H9 (cell line): ENCODE measurements around the gene ENO1. TPM values are rescaled to one million over a fixed set of nuclear protein-coding genes. Genes with fewer than 3 reads are reported as not detected.

ENCODE experiments used
- DNase-seq: peaks from one replicate; pipeline ENCODE4 v3.0.0-alpha.2; 2017
- H2AFZ ChIP-seq: one replicate; pipeline ENCODE4 v1.6.1; 2013; ENCODE audit warnings: mild to moderate bottlenecking, low read length, control low read depth, moderate library complexity
- H2AK5ac ChIP-seq: 2 replicates; pipeline ENCODE4 v1.6.1; 2013; ENCODE audit warnings: low read length, control low read depth, mixed read lengths; ENCODE audit not compliant: insufficient read length
- H2BK120ac ChIP-seq: one replicate; pipeline ENCODE4 v1.6.1; 2013; ENCODE audit warnings: low read depth, mild to moderate bottlenecking, low read length, control low read depth, inconsistent platforms; ENCODE audit not compliant: poor library complexity, severe bottlenecking
- H2BK12ac ChIP-seq: 2 replicates; pipeline ENCODE4 v1.6.1; 2013; ENCODE audit warnings: low read length, control low read depth, mixed read lengths, low read depth; ENCODE audit not compliant: insufficient read length
- H2BK15ac ChIP-seq: 2 replicates; pipeline ENCODE4 v1.6.1; 2013; ENCODE audit warnings: low read depth, low read length, control low read depth
- H2BK20ac ChIP-seq: one replicate; pipeline ENCODE4 v1.6.1; 2013; ENCODE audit warnings: low read depth, mild to moderate bottlenecking, low read length, control low read depth, inconsistent platforms; ENCODE audit not compliant: poor library complexity, severe bottlenecking
- H2BK5ac ChIP-seq: 2 replicates; pipeline ENCODE4 v1.6.1; 2013; ENCODE audit warnings: low read length, control low read depth, mixed read lengths; ENCODE audit not compliant: insufficient read length
- H3K14ac ChIP-seq: 2 replicates; pipeline ENCODE4 v1.6.1; 2013; ENCODE audit warnings: low read length, control low read depth; ENCODE audit not compliant: insufficient read depth
- H3K18ac ChIP-seq: 2 replicates; pipeline ENCODE4 v1.6.1; 2013; ENCODE audit warnings: low read depth, mild to moderate bottlenecking, mixed read lengths, low read length, control low read depth; ENCODE audit not compliant: insufficient read length
- H3K23ac ChIP-seq: 2 replicates; pipeline ENCODE4 v1.6.1; 2013; ENCODE audit warnings: low read length, control low read depth, mixed read lengths, low read depth; ENCODE audit not compliant: insufficient read length
- H3K23me2 ChIP-seq: 2 replicates; pipeline ENCODE4 v1.6.1; 2013; ENCODE audit warnings: low read depth, mild to moderate bottlenecking, mixed read lengths, low read length, control low read depth; ENCODE audit not compliant: insufficient read length, poor library complexity, severe bottlenecking
- H3K27ac ChIP-seq: 2 replicates; pipeline ENCODE4 v1.5.1; 2013; ENCODE audit warnings: low read length, control low read depth, mixed read lengths, low read depth; ENCODE audit not compliant: insufficient read length
- H3K27me3 ChIP-seq: 2 replicates; pipeline ENCODE4 v1.6.1; 2013; ENCODE audit warnings: low read length, control low read depth, inconsistent platforms; ENCODE audit not compliant: insufficient read depth
- H3K4ac ChIP-seq: 2 replicates; pipeline ENCODE4 v1.6.1; 2013; ENCODE audit warnings: low read depth, mild to moderate bottlenecking, control low read depth, inconsistent platforms, low read length, moderate library complexity
- H3K4me1 ChIP-seq: 2 replicates; pipeline ENCODE4 v1.6.1; 2013; ENCODE audit warnings: low read length, control low read depth, inconsistent platforms; ENCODE audit not compliant: insufficient read depth
- H3K4me2 ChIP-seq: 2 replicates; pipeline ENCODE4 v1.6.1; 2013; ENCODE audit warnings: low read length, control low read depth, mixed read lengths; ENCODE audit not compliant: insufficient read length, insufficient read depth
- H3K56ac ChIP-seq: 2 replicates; pipeline ENCODE4 v1.6.1; 2013; ENCODE audit warnings: low read depth, mild to moderate bottlenecking, mixed read lengths, low read length, control low read depth; ENCODE audit not compliant: insufficient read length
- H3K79me1 ChIP-seq: 2 replicates; pipeline ENCODE4 v1.6.1; 2013; ENCODE audit warnings: low read depth, mild to moderate bottlenecking, moderate library complexity, low read length, control low read depth, inconsistent platforms; ENCODE audit not compliant: insufficient read depth, poor library complexity, severe bottlenecking
- H3K79me2 ChIP-seq: 2 replicates; pipeline ENCODE4 v1.6.1; 2013; ENCODE audit warnings: low read length, control low read depth, inconsistent platforms; ENCODE audit not compliant: insufficient read depth
- H3K9ac ChIP-seq: 2 replicates; pipeline ENCODE4 v1.6.1; 2013; ENCODE audit warnings: low read length, control low read depth, mixed read lengths; ENCODE audit not compliant: insufficient read length; ENCODE audit errors: extremely low read depth
- H3K9me3 ChIP-seq: one replicate; pipeline ENCODE4 v1.6.1; 2013; ENCODE audit warnings: low read depth, low read length, inconsistent platforms; ENCODE audit not compliant: control insufficient read depth
- H3T11ph ChIP-seq: one replicate; pipeline ENCODE4 v1.6.1; 2013; ENCODE audit warnings: mild to moderate bottlenecking, low read length, control low read depth, inconsistent platforms
- H4K20me1 ChIP-seq: one replicate; pipeline ENCODE4 v1.6.1; 2013; ENCODE audit not compliant: control insufficient read depth, insufficient read length, insufficient read depth
- H4K5ac ChIP-seq: 2 replicates; pipeline ENCODE4 v1.6.1; 2013; ENCODE audit warnings: low read depth, mild to moderate bottlenecking, mixed read lengths, low read length, control low read depth; ENCODE audit not compliant: insufficient read length
- H4K8ac ChIP-seq: replicated peaks from 2 replicates; pipeline ENCODE4 v1.6.1; 2013; ENCODE audit warnings: low read length, control low read depth, mixed read lengths, low read depth; ENCODE audit not compliant: insufficient read length
- H4K91ac ChIP-seq: 2 replicates; pipeline ENCODE4 v1.6.1; 2013; ENCODE audit warnings: low read depth, mild to moderate bottlenecking, moderate library complexity, mixed read lengths, low read length, control low read depth; ENCODE audit not compliant: insufficient read length
- H3K27ac Mint-ChIP-seq, 3 experiments: 2 replicates in 2 of 3; 3 replicates in 1 of 3; pipeline ENCODE4 v1.8.0; 2020 to 2021; ENCODE audit warnings: mixed read lengths in 3 of 3, mild to moderate bottlenecking in 1 of 3, moderate library complexity in 1 of 3
- H3K27me3 Mint-ChIP-seq: 2 replicates; pipeline ENCODE4 v1.8.0; 2021; ENCODE audit warnings: low read depth, mild to moderate bottlenecking, moderate library complexity, mixed read lengths
- H3K36me3 Mint-ChIP-seq, 3 experiments: 2 replicates in 2 of 3; 3 replicates in 1 of 3; pipeline ENCODE4 v1.8.0; 2020 to 2021; ENCODE audit warnings: low read depth in 3 of 3, mixed read lengths in 3 of 3; ENCODE audit not compliant: insufficient read depth in 1 of 3
- H3K4me1 Mint-ChIP-seq, 2 experiments: 2 replicates each; pipeline ENCODE4 v1.8.0; 2020; ENCODE audit warnings: mixed read lengths in 2 of 2
- H3K4me3 Mint-ChIP-seq, 2 experiments: 2 replicates in 1 of 2; 3 replicates in 1 of 2; pipeline ENCODE4 v1.8.0; 2020 to 2021; ENCODE audit warnings: mild to moderate bottlenecking in 2 of 2, mixed read lengths in 2 of 2, moderate library complexity in 1 of 2
- H3K9me3 Mint-ChIP-seq, 2 experiments: 2 replicates in 1 of 2; 3 replicates in 1 of 2; pipeline ENCODE4 v1.8.0; 2020; ENCODE audit warnings: mild to moderate bottlenecking in 2 of 2, mixed read lengths in 2 of 2, moderate library complexity in 1 of 2
- CTCF ChIP-seq: fragments of 200-600 bp; sonication (generic); conservative IDR thresholded peaks from 3 replicates; pipeline ENCODE4 v1.8.0; 2021; ENCODE audit warnings: antibody characterized with exemption, mild to moderate bottlenecking
- WGBS: extraction: QIAGEN DNeasy Blood & Tissue Kit; methylation state at CpG from one replicate; pipeline ENCODE4 v1.1.7; 2013; ENCODE audit warnings: missing lambda C conversion rate, low lambda C conversion rate, mixed read lengths; ENCODE audit not compliant: insufficient read length; ENCODE audit errors: extremely low coverage; 5-methylcytosine and 5-hydroxymethylcytosine counted together
- total RNA-seq: library from RNA; stranded (reverse); gene quantifications from 2 replicates; pipeline ENCODE4 v1.2.1, GENCODE V29; 2021

Gene ENO1
- total RNA-seq, 1 experiment from 2014 or later = 1,781 TPM

GRCh38 chr1:8925406-8925805 lies 46.9 kb upstream of the ENO1 start:
- Histone ChIP-seq H2BK15ac (no peak overlapping the region), H2BK120ac (no peak overlapping the region), H3K23ac (no peak overlapping the region), H3K79me2 (no peaks in the 10 kb centered on the region), H3K27me3 (no peaks in the 10 kb centered on the region), H4K20me1 (no peaks in the 10 kb centered on the region), H2BK20ac (no peak overlapping the region), H4K91ac (no peak overlapping the region), H2AK5ac (no peak overlapping the region), H3K27ac (no peak overlapping the region), H3K4me1 (no peaks in the 10 kb centered on the region), H3K79me1 (no peaks in the 10 kb centered on the region), H4K5ac (no peak overlapping the region), H3K9ac (no peak overlapping the region), H3T11ph (no peak overlapping the region), H3K23me2 (no peaks in the 10 kb centered on the region), H3K14ac (no peak overlapping the region), H3K9me3 (no peaks in the 10 kb centered on the region), H2BK12ac (no peak overlapping the region), H4K8ac (no peak overlapping the region), H3K4ac (no peak overlapping the region), H3K4me2 (no peak overlapping the region), H2BK5ac (no peak overlapping the region), H3K18ac (no peak overlapping the region), H3K56ac (no peak overlapping the region), H2AFZ (no peak overlapping the region)
- no peaks in the 10 kb centered on the region for H3K36me3 Mint-ChIP-seq
- H3K4me1 Mint-ChIP-seq = no peaks in the 10 kb centered on the region; a peak in 1 of 4 replicates
- peaks cover 1% of the 10 kb centered on the region; the same call in 1 of the 2 replicates for H3K27me3 Mint-ChIP-seq
- DNase-seq = no peak
- no peak overlapping the region for H3K27ac Mint-ChIP-seq
- no peak overlapping the region for H3K4me3 Mint-ChIP-seq
- no CpG with 5 or more reads among the region's 2 CpGs for WGBS
- no peaks in the 10 kb centered on the region for H3K9me3 Mint-ChIP-seq
- TF ChIP-seq CTCF = no peak
